ENCODE results near the gene ELL.

The ELL gene

DNA sequence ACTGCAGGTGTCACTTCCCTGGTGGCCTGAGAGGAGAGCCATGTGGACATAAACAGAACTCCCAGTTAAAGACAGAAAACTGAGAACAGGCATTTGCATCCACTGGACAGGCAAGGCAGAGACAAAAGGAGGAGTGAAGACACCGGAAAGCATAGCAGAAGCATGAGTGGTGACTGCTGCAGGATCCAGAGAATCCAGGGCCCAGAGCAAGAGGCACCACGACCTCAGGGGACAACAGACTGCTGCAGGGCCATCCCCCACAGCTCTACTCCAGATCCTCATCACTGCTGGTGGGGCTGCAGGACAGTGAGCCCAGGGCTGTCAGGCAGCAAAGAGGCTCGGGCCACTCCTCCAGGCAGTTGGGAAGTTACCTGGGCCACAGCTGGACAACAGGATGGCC, 69.5 kb downstream of the ELL start:
- H3K27me3 ChIP-seq (ENCODE audit: control insufficient read depth, insufficient read depth, low read length): no peaks in the 10 kb centered on the region
- no peaks in the 10 kb centered on the region for H3K9me3 ChIP-seq (ENCODE audit: control insufficient read depth, insufficient read depth, low read depth, low read length)
- peaks cover 4% of the 10 kb centered on the region; the same call in 1 of the 2 replicates for H3K4me1 ChIP-seq (ENCODE audit: control insufficient read depth, insufficient read depth, low read length)
- no peak overlapping the region for H3K4me3 ChIP-seq (ENCODE audit: low read depth, low read length)
- H3K27ac ChIP-seq (ENCODE audit: low read depth, low read length): no peak overlapping the region
- H3K36me3 ChIP-seq (ENCODE audit: control insufficient read depth, insufficient read depth, low read length): peaks cover 39% of the 10 kb centered on the region
- no peak overlapping the region for H3K9ac ChIP-seq (ENCODE audit: low read length)

DNA sequence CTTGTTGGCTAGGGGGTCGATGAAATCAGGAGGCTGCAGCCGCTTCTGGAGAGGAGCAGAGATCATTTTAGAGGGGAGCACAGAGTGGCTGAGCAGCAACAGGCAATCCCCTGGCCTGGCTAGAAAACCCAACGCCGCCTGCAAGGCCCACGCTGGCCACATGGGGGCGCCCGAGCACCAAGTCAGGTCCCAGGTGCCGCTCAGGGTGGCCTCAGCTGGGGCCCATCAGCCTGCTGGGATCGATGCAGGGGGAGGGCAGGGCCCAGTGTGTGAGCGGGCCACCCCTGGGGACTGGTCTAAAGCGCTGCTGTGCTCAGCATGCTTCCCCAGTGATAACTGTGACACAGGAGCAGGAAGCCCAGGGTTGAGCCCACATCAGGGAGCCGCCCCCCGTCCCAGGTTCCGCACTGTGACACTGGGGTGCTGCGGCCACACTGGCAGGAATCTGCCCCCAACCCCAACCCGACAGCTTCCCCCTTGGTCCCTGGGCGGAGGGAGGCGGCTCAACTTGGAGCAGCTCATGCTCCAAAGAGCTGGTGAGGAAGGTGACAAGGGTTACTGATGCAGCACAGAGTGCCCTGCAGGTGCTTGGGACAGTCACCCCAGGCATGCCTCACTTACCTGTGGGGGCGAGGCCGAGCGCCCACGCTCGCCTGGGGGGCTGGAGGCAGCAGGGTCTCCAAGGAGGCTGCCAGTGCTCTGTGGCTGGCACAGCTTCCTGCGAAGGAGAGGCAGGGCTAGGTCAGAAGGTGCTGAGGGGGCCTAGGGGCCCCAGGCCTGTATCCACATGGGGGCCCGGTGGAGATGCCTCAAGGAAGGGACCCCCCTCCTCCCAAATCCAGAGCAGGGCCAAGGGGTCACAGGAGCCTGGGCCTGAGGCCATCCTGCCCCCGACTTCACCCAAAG, 70.7 kb downstream of the ELL start:
- no peak overlapping the region for H3K9ac ChIP-seq (ENCODE audit: low read length)
- peaks cover 4% of the 10 kb centered on the region for H3K4me1 ChIP-seq (ENCODE audit: control insufficient read depth, insufficient read depth, low read length)
- no peak overlapping the region for H3K4me3 ChIP-seq (ENCODE audit: low read depth, low read length)
- no peaks in the 10 kb centered on the region for H3K27me3 ChIP-seq (ENCODE audit: control insufficient read depth, insufficient read depth, low read length)
- H3K36me3 ChIP-seq (ENCODE audit: control insufficient read depth, insufficient read depth, low read length): peaks cover 46% of the 10 kb centered on the region
- H3K9me3 ChIP-seq (ENCODE audit: control insufficient read depth, insufficient read depth, low read depth, low read length): no peaks in the 10 kb centered on the region
- peak overlapping the region; percentile 29; the same call in 1 of the 2 replicates for H3K27ac ChIP-seq (ENCODE audit: low read depth, low read length)

DNA sequence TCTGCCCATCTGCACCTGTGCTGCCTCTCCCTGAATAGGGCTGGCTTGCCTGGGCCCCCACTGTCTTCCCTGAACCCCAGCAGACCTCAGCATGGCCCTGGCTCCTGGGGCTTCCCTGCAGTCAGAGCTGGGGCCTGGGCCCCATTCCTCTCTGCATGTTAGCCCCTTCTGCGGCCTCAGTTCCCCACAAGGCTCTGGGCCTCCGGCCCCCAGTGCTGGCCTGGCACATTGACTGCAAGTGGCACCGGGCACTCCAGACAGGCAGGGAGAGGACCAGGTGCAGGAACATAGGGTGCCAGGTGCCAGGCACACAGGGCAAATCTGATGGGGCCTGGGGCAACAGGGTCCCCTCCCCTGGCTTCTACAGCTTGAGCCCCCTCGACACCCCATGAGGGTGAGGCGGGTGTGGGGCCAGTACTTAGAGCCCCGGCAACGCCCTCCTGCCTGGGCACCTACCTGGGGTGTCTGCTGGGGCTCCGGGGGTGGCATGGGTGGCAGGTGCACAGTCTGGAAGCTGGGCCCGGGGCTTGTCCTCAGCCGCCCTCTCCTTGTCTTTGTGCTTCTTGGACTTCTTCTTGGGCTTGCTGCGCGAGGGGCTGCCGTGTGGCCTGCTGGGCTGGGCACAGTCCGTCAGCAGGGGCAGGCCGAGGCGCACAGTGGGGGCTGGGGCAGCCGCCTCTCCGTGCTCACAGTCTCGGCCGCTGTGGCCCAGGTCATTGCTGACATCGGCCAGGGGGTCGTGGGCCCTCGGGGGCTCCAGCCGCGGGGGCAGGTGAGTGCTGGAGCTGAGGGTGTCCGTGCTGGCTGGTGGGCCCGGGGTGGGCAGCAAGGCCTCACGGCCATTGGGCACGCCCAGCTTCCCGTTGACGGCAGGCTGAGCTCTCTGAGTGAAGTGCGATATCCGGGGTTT, 71.6 kb downstream of the ELL start:
- Histone ChIP-seq H3K27ac (ENCODE audit: low read depth, low read length) (peak overlapping the region; percentile 29; the same call in 1 of the 2 replicates), H3K4me1 (ENCODE audit: control insufficient read depth, insufficient read depth, low read length) (peaks cover 4% of the 10 kb centered on the region)

DNA sequence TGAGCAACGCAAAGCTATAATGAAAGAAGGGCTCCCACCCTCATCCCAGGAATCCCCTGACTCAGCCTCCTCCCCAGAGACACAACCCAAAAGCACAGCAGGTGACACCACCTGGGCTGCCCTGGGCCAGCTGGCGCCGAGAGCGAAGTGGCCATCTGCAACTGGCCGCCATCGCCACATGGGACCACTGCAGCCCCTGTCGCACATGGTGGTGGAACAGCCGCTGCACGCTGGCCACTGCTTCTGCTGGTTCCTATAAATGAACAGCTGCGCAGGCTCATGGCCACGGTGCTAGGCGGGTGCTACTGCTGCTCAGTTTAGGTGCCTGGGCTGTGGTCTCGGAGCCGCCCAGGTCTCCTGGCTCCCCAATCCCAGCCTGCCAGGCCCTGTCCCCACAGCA, 72.3 kb downstream of the ELL start:
- no peaks in the 10 kb centered on the region for H3K27me3 ChIP-seq (ENCODE audit: control insufficient read depth, insufficient read depth, low read length)
- peaks cover 56% of the 10 kb centered on the region for H3K36me3 ChIP-seq (ENCODE audit: control insufficient read depth, insufficient read depth, low read length)
- no peaks in the 10 kb centered on the region for H3K9me3 ChIP-seq (ENCODE audit: control insufficient read depth, insufficient read depth, low read depth, low read length)
- peaks cover 4% of the 10 kb centered on the region for H3K4me1 ChIP-seq (ENCODE audit: control insufficient read depth, insufficient read depth, low read length)
- H3K4me3 ChIP-seq (ENCODE audit: low read depth, low read length): no peak overlapping the region
- H3K9ac ChIP-seq (ENCODE audit: low read length): no peak overlapping the region
- no peak overlapping the region for H3K27ac ChIP-seq (ENCODE audit: low read depth, low read length)

More for the DNA sequence above, 71.6 kb downstream of the ELL start:
- Histone ChIP-seq H3K27me3 (ENCODE audit: control insufficient read depth, insufficient read depth, low read length) (no peaks in the 10 kb centered on the region), H3K36me3 (ENCODE audit: control insufficient read depth, insufficient read depth, low read length) (peaks cover 51% of the 10 kb centered on the region), H3K9ac (ENCODE audit: low read length) (no peak overlapping the region), H3K4me3 (ENCODE audit: low read depth, low read length) (no peak overlapping the region), H3K9me3 (ENCODE audit: control insufficient read depth, insufficient read depth, low read depth, low read length) (no peaks in the 10 kb centered on the region)

DNA sequence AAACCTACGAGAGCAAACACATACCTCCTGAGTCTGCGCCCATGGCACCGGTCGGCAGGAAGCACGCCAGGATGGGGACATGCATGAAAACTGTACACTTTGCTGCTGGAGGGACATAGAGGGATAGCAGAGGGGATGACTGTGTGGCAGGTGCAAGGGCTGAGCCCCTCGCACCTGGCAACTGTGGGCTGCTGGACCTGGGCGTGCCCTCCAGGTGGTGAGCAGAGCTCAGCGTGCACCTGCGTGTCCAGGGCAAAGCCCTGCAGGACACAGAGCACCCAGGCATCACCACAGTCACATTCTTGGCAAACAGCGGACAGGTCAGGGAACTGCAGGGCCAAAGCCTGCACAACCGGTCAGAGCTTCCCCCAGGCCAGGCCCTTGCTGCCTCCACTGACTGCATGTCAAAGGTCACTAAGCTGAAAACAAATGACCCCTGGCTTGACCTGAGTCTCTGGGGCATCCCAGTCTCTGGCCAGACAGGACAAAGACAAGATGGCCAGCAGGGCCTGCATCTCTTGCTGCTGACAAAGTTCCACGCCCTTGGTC, 75.0 kb downstream of the ELL start:
- no peaks in the 10 kb centered on the region for H3K9me3 ChIP-seq (ENCODE audit: control insufficient read depth, insufficient read depth, low read depth, low read length)
- peaks cover 4% of the 10 kb centered on the region for H3K4me1 ChIP-seq (ENCODE audit: control insufficient read depth, insufficient read depth, low read length)
- H3K36me3 ChIP-seq (ENCODE audit: control insufficient read depth, insufficient read depth, low read length): peaks cover 62% of the 10 kb centered on the region
- no peak overlapping the region for H3K27ac ChIP-seq (ENCODE audit: low read depth, low read length)
- no peak overlapping the region for H3K9ac ChIP-seq (ENCODE audit: low read length)
- no peak overlapping the region for H3K4me3 ChIP-seq (ENCODE audit: low read depth, low read length)
- no peaks in the 10 kb centered on the region for H3K27me3 ChIP-seq (ENCODE audit: control insufficient read depth, insufficient read depth, low read length)

DNA sequence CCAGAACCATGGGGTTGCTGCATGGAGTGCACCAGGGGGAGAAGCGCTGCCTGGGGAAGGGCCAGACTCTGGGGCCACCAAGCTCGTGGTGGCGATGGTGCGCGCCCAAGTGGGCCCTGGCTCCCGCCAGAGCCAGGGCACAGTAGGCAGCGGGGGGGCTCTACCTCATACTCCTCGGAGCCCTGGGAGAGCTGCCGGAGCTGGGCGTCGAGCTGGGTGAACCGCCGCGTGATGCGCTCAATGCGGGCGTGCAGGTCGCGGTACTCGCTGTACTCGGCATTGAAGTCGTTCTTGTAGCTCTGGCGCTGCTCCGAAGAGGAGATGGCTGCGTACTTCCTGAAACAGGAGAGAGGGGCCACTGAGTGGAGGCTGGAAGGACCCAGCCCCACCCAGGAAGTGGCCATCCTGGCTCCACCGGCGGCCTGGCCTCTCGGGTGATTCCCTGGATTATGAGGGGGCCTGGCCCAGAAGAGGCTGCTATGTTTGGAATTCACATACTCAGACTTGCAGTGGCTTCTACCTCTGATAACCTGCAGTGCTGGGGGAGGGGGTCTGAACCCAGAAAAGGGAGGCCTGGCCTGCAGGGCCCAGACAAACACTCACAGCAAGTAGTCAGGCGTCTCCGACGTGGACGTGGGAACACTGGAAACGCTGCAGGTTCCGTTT, 75.6 kb downstream of the ELL start:
- no peak overlapping the region for H3K27ac ChIP-seq (ENCODE audit: low read depth, low read length)
- peaks cover 4% of the 10 kb centered on the region for H3K4me1 ChIP-seq (ENCODE audit: control insufficient read depth, insufficient read depth, low read length)
- no peaks in the 10 kb centered on the region for H3K9me3 ChIP-seq (ENCODE audit: control insufficient read depth, insufficient read depth, low read depth, low read length)
- no peak overlapping the region for H3K9ac ChIP-seq (ENCODE audit: low read length)
- H3K36me3 ChIP-seq (ENCODE audit: control insufficient read depth, insufficient read depth, low read length): peaks cover 61% of the 10 kb centered on the region
- no peaks in the 10 kb centered on the region for H3K27me3 ChIP-seq (ENCODE audit: control insufficient read depth, insufficient read depth, low read length)
- no peak overlapping the region for H3K4me3 ChIP-seq (ENCODE audit: low read depth, low read length)

DNA sequence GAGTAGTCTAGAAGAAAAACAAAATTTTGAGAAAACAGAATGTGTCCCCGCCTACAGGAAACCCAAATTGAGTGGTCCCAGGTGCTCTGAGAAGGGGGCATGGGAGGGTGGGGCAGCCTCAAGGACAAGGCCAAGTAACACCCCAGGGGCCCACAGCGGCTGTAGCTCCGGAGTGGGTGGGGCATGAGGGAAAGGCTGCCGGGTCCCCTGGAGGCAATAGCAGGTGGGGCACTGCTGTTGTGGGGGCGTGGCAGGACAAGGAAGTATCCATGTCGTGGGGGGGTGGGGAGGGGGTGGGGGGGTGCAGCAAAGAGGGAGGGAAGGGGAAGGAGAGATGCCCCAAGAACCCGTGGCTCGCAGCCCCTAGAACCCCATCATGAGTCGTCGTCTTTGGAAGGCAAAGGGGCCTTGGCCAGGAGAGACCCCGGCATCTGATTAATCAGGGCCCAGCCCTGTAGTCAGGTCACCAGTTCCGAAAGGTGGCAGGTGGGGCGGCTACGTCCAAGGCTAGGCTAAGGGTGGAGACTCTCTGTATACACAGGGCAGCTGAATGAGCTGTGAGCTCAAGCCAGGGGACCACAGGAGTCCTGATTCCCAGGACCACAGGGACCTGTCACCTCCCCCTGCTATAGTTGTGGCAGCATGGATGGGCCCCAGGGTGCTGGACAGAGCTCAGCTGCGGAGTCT, 76.5 kb downstream of the ELL start:
- no peaks in the 10 kb centered on the region for H3K9me3 ChIP-seq (ENCODE audit: control insufficient read depth, insufficient read depth, low read depth, low read length)
- H3K4me1 ChIP-seq (ENCODE audit: control insufficient read depth, insufficient read depth, low read length): no peaks in the 10 kb centered on the region; the same call in 1 of the 2 replicates
- H3K27me3 ChIP-seq (ENCODE audit: control insufficient read depth, insufficient read depth, low read length): no peaks in the 10 kb centered on the region
- H3K27ac ChIP-seq (ENCODE audit: low read depth, low read length): no peak overlapping the region
- H3K4me3 ChIP-seq (ENCODE audit: low read depth, low read length): no peak overlapping the region
- peaks cover 54% of the 10 kb centered on the region for H3K36me3 ChIP-seq (ENCODE audit: control insufficient read depth, insufficient read depth, low read length)
- no peak overlapping the region for H3K9ac ChIP-seq (ENCODE audit: low read length)

DNA sequence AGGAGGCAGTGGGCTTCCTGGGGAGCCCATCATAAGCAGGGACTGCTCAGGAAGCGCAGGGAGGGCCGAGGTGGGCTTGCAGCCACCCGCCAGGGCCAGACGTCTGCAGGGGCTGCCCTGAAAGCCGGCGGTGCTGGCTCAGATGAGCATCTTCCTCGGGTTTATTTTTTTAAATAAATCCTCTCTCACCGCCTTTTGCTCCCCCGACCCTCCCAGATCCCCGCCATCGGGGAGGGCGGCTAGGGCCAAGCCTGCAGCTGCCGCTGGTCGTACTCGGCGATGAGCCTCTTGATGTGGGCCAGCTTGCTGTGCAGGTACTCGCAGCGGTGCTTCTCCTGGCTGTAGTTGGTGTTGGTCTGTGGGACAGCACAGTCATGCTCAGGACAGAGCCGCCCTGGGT, 77.4 kb downstream of the ELL start:
- Histone ChIP-seq H3K9me3 (ENCODE audit: control insufficient read depth, insufficient read depth, low read depth, low read length) (no peaks in the 10 kb centered on the region), H3K4me3 (ENCODE audit: low read depth, low read length) (no peak overlapping the region), H3K4me1 (ENCODE audit: control insufficient read depth, insufficient read depth, low read length) (peaks cover 8% of the 10 kb centered on the region), H3K27ac (ENCODE audit: low read depth, low read length) (no peak overlapping the region), H3K27me3 (ENCODE audit: control insufficient read depth, insufficient read depth, low read length) (no peaks in the 10 kb centered on the region), H3K36me3 (ENCODE audit: control insufficient read depth, insufficient read depth, low read length) (peaks cover 45% of the 10 kb centered on the region), H3K9ac (ENCODE audit: low read length) (no peak overlapping the region)

DNA sequence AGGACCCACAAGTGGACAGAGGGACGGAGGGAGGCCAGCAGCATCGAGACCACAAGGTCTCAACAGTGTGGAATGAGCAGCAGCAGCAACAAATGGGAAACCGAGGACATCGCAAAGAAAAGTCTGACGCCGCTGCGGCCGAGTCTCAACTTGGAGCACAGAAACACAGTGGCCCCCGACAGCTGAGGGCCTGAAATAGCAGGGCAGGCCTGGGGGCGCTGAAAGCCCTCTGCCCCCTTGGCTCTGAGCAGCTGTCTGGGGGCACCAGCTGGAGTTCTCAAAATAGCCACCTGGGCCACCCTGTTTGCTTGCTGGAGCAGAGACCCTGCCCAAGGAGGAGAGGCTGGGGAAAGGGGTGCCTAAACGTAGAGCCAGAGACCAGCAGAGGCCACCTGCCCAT, 78.0 kb downstream of the ELL start:
- peaks cover 38% of the 10 kb centered on the region for H3K36me3 ChIP-seq (ENCODE audit: control insufficient read depth, insufficient read depth, low read length)
- H3K27me3 ChIP-seq (ENCODE audit: control insufficient read depth, insufficient read depth, low read length): no peaks in the 10 kb centered on the region
- no peak overlapping the region for H3K9ac ChIP-seq (ENCODE audit: low read length)
- H3K9me3 ChIP-seq (ENCODE audit: control insufficient read depth, insufficient read depth, low read depth, low read length): no peaks in the 10 kb centered on the region
- no peak overlapping the region for H3K4me3 ChIP-seq (ENCODE audit: low read depth, low read length)
- H3K4me1 ChIP-seq (ENCODE audit: control insufficient read depth, insufficient read depth, low read length): peaks cover 14% of the 10 kb centered on the region
- H3K27ac ChIP-seq (ENCODE audit: low read depth, low read length): no peak overlapping the region

DNA sequence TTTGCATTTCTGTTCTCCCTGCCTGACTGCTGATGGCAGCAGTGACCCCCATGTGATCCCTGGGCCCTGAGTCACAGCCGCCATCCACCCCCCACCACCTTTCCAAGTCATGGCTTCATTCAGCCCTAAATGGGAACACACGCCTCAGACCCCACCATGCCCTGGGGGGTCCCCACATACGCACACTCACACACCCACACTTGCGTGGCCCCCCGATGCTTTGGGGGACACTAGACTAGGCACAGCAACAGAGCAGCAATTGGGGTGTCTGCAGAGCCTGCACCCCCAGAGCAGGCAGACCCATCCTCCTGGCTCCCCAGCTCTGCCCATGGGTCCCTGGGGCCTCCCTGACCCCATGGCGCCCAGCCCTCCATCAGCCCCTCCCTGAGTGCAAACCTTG, 78.5 kb downstream of the ELL start:
- Histone ChIP-seq H3K27me3 (ENCODE audit: control insufficient read depth, insufficient read depth, low read length) (no peaks in the 10 kb centered on the region), H3K9me3 (ENCODE audit: control insufficient read depth, insufficient read depth, low read depth, low read length) (no peaks in the 10 kb centered on the region), H3K9ac (ENCODE audit: low read length) (no peak overlapping the region), H3K36me3 (ENCODE audit: control insufficient read depth, insufficient read depth, low read length) (peaks cover 35% of the 10 kb centered on the region), H3K27ac (ENCODE audit: low read depth, low read length) (no peak overlapping the region), H3K4me3 (ENCODE audit: low read depth, low read length) (no peak overlapping the region), H3K4me1 (ENCODE audit: control insufficient read depth, insufficient read depth, low read length) (peaks cover 19% of the 10 kb centered on the region)
